GM23338 (cell line): Measurements from ENCODE around the gene OSBPL6.

Experiments used
- EZH2 ChIP-seq: fragments of 200-600 bp; sonication (generic); IDR thresholded peaks from one replicate; pipeline ENCODE4 v1.8.0; 2017; ENCODE audit warnings: antibody characterized with exemption, mild to moderate bottlenecking, low read depth; ENCODE audit not compliant: unreplicated experiment
- NANOG ChIP-seq: IDR thresholded peaks from 2 replicates; pipeline ENCODE4 v1.6.1; 2016; ENCODE audit warnings: antibody characterized with exemption, borderline replicate concordance
- POLR2AphosphoS5 ChIP-seq: IDR thresholded peaks from 2 replicates; pipeline ENCODE4 v1.6.1; 2016; ENCODE audit warnings: antibody characterized with exemption, low read depth
- ZNF331 ChIP-seq: fragments of 250-450 bp; sonication (Bioruptor Pico); IDR thresholded peaks from 2 replicates; pipeline ENCODE4 v1.5.0; 2020; ENCODE audit warnings: low read depth, mild to moderate bottlenecking, moderate library complexity
- TF ChIP-seq, protein P1 (sequence below), 2 experiments: fragments of 200-600 bp in 1 of 2; sonication (generic) in 1 of 2; conservative IDR thresholded peaks; 2 replicates each; pipeline versions ENCODE4 v1.5.1 to v1.6.1; 2016 to 2017; ENCODE audit warnings: antibody characterized with exemption in 2 of 2, low read depth in 2 of 2, mild to moderate bottlenecking in 2 of 2, moderate library complexity in 1 of 2
- TF ChIP-seq, protein P2 (sequence below): IDR thresholded peaks from one replicate; pipeline ENCODE4 v1.6.1; 2018; ENCODE audit warnings: antibody characterized with exemption; ENCODE audit not compliant: unreplicated experiment

DNA sequence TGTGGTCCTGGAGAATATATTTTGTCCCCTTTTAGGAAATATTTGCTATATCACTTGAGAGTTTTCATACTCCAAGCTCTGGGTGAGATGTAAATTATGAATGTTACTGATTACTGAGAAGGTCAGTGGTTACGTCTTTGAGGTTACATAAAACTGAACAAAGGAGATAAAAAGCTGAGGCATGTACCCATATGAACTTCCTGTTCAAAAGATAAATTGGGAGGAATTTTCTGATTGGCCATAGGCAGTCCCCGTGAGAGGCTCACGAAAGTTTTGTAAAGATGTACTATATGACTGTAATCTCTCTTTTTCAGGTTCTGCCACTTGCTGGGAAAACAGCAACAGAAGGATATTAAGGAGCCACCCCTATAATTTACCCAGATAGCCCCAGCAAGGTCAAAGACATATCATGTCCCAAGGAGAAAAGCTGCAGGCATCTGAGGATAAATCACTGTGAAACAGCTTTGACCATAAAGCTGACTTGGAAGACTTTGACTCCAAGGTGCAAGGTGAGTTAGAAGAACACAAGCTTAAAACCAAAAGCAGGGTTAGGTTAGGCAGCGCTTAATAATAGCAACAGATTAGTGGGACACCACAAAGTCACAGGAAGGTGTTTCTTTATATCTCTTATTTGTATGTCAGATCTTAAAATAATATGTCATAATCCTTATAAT lies 90.4 kb downstream of the OSBPL6 start:
- TF ChIP-seq, protein P1, sequence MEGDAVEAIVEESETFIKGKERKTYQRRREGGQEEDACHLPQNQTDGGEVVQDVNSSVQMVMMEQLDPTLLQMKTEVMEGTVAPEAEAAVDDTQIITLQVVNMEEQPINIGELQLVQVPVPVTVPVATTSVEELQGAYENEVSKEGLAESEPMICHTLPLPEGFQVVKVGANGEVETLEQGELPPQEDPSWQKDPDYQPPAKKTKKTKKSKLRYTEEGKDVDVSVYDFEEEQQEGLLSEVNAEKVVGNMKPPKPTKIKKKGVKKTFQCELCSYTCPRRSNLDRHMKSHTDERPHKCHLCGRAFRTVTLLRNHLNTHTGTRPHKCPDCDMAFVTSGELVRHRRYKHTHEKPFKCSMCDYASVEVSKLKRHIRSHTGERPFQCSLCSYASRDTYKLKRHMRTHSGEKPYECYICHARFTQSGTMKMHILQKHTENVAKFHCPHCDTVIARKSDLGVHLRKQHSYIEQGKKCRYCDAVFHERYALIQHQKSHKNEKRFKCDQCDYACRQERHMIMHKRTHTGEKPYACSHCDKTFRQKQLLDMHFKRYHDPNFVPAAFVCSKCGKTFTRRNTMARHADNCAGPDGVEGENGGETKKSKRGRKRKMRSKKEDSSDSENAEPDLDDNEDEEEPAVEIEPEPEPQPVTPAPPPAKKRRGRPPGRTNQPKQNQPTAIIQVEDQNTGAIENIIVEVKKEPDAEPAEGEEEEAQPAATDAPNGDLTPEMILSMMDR (conservative IDR thresholded peaks at IDR 0.05; ENCODE audit: low read depth in 2 of 2) = no peak
- TF ChIP-seq EZH2 (no peak), POLR2AphosphoS5 (no peak), NANOG (no peak), ZNF331 (no peak)
- TF ChIP-seq, protein P2, sequence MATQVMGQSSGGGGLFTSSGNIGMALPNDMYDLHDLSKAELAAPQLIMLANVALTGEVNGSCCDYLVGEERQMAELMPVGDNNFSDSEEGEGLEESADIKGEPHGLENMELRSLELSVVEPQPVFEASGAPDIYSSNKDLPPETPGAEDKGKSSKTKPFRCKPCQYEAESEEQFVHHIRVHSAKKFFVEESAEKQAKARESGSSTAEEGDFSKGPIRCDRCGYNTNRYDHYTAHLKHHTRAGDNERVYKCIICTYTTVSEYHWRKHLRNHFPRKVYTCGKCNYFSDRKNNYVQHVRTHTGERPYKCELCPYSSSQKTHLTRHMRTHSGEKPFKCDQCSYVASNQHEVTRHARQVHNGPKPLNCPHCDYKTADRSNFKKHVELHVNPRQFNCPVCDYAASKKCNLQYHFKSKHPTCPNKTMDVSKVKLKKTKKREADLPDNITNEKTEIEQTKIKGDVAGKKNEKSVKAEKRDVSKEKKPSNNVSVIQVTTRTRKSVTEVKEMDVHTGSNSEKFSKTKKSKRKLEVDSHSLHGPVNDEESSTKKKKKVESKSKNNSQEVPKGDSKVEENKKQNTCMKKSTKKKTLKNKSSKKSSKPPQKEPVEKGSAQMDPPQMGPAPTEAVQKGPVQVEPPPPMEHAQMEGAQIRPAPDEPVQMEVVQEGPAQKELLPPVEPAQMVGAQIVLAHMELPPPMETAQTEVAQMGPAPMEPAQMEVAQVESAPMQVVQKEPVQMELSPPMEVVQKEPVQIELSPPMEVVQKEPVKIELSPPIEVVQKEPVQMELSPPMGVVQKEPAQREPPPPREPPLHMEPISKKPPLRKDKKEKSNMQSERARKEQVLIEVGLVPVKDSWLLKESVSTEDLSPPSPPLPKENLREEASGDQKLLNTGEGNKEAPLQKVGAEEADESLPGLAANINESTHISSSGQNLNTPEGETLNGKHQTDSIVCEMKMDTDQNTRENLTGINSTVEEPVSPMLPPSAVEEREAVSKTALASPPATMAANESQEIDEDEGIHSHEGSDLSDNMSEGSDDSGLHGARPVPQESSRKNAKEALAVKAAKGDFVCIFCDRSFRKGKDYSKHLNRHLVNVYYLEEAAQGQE = no peak
